Measurements from ENCODE around the gene RNF150. TPM values are rescaled to one million over a fixed set of nuclear protein-coding genes. Genes with fewer than 3 reads are reported as not detected.

Gene RNF150
- total RNA-seq, 4 donors from 2014 or later, result 13.1 to 24.3 (median 15.7) TPM

DNA sequence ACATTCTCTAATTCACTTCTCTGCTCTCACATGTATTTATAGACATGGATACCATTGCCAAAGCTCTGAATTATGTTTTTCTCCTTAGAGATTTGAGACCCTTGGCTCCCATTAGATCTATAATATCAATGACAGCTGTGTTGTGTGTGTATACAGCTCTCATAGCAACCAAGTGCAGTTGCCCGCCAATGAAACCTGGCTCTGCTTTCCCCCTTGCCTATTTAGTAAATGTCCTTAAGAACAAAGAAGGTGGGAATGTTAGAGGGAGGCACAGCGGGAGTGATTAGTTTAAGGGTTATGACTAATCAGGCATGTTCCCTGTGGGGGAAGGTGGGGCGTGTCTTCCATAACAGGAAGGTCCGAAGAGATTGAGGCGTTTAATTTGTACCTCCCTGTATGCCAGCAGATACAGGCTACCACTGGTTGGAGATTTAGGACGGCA is 276.6 kb downstream of the RNF150 start:
- DNase-seq (ENCODE audit: low spot score in 2 of 2), result no peak
- Histone ChIP-seq H3K27ac (no peak overlapping the region), H3K27me3 (no peaks in the 10 kb centered on the region), H3K9me3 (no peaks in the 10 kb centered on the region), H3K4me1 (peaks cover 0 to 2% (median 0%) of the 10 kb centered on the region in 4 donors), H3K4me3 (no peak overlapping the region), H3K36me3 (no peaks in the 10 kb centered on the region)
- 25 to 31% methylated on average over 6 of the region's 6 CpGs for WGBS, 2 donors
- TF ChIP-seq, protein P1, sequence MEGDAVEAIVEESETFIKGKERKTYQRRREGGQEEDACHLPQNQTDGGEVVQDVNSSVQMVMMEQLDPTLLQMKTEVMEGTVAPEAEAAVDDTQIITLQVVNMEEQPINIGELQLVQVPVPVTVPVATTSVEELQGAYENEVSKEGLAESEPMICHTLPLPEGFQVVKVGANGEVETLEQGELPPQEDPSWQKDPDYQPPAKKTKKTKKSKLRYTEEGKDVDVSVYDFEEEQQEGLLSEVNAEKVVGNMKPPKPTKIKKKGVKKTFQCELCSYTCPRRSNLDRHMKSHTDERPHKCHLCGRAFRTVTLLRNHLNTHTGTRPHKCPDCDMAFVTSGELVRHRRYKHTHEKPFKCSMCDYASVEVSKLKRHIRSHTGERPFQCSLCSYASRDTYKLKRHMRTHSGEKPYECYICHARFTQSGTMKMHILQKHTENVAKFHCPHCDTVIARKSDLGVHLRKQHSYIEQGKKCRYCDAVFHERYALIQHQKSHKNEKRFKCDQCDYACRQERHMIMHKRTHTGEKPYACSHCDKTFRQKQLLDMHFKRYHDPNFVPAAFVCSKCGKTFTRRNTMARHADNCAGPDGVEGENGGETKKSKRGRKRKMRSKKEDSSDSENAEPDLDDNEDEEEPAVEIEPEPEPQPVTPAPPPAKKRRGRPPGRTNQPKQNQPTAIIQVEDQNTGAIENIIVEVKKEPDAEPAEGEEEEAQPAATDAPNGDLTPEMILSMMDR (IDR thresholded peaks at IDR 0.05), result no peak
- no peak for TF ChIP-seq EP300 (IDR thresholded peaks at IDR 0.05)
- no peak for TF ChIP-seq POLR2A (IDR thresholded peaks at IDR 0.05)

DNA sequence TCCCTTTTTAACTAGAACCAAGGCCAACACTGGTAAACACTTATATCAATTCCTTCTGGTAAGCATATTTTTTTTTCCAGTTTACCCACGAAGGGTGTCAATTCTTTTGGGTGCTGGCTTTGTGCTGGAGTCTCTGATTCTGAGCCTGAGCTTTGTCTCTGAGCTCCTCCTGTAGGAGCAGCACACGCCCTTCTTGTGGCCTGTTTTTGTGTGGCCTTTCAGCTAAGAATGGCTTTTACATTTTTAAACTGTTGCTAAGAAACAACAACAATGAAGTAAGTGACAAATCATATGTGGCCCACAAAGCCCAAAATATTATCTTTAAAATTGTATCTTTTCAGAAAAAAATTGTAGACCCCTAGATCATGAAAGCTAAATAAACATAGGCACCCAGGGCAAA is 279.1 kb downstream of the RNF150 start:
- Histone ChIP-seq H3K4me3 (no peak overlapping the region), H3K36me3 (no peaks in the 10 kb centered on the region), H3K27me3 (no peaks in the 10 kb centered on the region), H3K4me1 (no peaks in the 10 kb centered on the region), H3K27ac (no peak overlapping the region), H3K9me3 (no peaks in the 10 kb centered on the region)
- TF ChIP-seq POLR2A (IDR thresholded peaks at IDR 0.05) (no peak), EP300 (IDR thresholded peaks at IDR 0.05) (no peak)
- TF ChIP-seq, protein P1 (IDR thresholded peaks at IDR 0.05), result no peak
- no peak for DNase-seq (ENCODE audit: low spot score in 2 of 2)
- 36 to 50% methylated on average over 2 of the region's 2 CpGs for WGBS, 2 donors

DNA sequence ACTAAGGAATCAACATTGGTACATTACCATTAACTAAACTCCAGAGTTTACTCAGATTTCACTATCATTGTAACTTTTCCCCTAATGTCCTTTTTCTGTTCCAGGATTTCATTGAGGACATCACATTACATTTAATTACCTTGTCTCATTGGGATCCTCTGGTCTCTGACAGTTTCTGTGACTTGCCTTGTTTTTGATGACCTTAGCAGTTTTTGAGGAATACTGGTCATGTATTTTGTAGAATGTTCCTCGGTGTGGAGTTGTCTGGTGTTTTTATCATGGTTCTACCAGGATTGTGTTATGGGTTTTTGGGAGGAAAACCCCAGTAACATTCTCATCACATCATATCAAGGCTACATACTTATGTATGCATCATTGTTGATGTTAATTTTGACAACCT is 281.5 kb downstream of the RNF150 start:
- DNase-seq (ENCODE audit: low spot score in 2 of 2), result no peak
- no peak overlapping the region for H3K4me3 ChIP-seq
- H3K4me1 ChIP-seq, result no peaks in the 10 kb centered on the region
- 70 to 81% methylated on average over 1 of the region's 1 CpG for WGBS, 2 donors
- TF ChIP-seq EP300 (IDR thresholded peaks at IDR 0.05) (no peak), POLR2A (IDR thresholded peaks at IDR 0.05) (no peak)
- TF ChIP-seq, protein P1 (IDR thresholded peaks at IDR 0.05), result no peak
- H3K36me3 ChIP-seq, result no peaks in the 10 kb centered on the region
- H3K27me3 ChIP-seq, result no peaks in the 10 kb centered on the region
- H3K27ac ChIP-seq, result no peak overlapping the region
- H3K9me3 ChIP-seq, result no peaks in the 10 kb centered on the region

DNA sequence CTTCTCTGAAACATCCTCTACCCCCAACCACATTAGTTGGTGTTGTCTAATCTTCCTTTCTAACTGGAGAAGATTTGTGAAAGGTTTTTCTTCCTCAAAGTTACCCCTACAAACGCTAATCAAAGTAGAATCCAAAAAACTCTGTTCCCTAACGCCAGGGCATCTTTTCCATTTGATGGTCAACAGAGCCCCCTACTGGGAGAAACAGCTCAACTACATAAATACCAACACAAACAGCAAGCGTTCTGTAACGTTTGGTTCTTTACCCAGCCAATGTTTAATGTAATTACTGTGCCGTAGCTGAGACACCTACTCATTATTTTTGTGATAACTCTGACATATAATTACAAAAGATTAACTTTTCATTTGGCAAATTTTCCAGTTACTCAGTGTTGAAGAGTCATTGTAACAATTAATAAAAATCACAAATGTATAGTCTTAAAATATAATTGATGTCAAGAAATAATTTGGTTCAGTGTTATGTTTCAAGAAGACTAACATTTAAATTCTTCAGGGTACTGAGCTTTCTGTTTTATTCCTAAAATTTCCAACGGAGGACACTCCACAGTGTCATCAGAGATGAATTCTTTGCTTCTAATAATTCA is 282.1 kb downstream of the RNF150 start:
- Histone ChIP-seq H3K4me3 (no peak overlapping the region), H3K4me1 (no peaks in the 10 kb centered on the region), H3K27me3 (no peaks in the 10 kb centered on the region), H3K27ac (no peak overlapping the region), H3K9me3 (no peaks in the 10 kb centered on the region), H3K36me3 (no peaks in the 10 kb centered on the region)
- TF ChIP-seq, protein P1 (IDR thresholded peaks at IDR 0.05), result peak; percentile 51 to 85 (median 66)
- TF ChIP-seq POLR2A (IDR thresholded peaks at IDR 0.05), result no peak
- WGBS, 2 donors, result 1 to 3% methylated on average over 6 of the region's 6 CpGs
- peak in 1 of 2 donors; percentile 84 for DNase-seq (ENCODE audit: low spot score in 2 of 2)

DNA sequence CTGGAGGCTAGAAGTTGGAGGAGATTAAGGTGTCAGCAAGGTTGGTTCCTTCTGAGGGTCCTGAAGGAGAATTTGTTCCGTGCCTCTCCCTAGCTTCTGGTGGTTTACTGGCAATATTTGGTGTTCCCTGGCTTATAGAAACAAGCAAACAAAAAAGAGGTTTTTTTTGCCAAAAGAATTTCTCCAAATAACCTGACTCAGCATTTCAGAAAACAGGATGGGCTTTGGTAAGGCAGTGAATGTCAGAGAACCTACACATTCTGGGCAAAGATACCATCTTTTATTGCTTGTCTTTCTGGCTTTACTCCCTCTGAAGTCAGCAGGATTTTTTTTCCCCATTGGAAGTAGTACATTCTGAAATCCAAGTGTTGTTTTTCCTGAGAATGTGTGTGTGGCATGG is 283.7 kb downstream of the RNF150 start:
- H3K27ac ChIP-seq, result no peak overlapping the region
- 76 to 81% methylated on average over 1 of the region's 1 CpG for WGBS, 2 donors
- H3K4me1 ChIP-seq, result no peaks in the 10 kb centered on the region

More for the DNA sequence above, 283.7 kb downstream of the RNF150 start:
- no peaks in the 10 kb centered on the region for H3K36me3 ChIP-seq
- no peaks in the 10 kb centered on the region for H3K27me3 ChIP-seq
- H3K4me3 ChIP-seq, result no peak overlapping the region
- H3K9me3 ChIP-seq, result no peaks in the 10 kb centered on the region
- DNase-seq (ENCODE audit: low spot score in 2 of 2), result no peak
- no peak for TF ChIP-seq EP300 (IDR thresholded peaks at IDR 0.05)
- TF ChIP-seq, protein P1 (IDR thresholded peaks at IDR 0.05), result no peak
- no peak for TF ChIP-seq POLR2A (IDR thresholded peaks at IDR 0.05)

Data from tibial nerve (tissue), 4 donors.